ENCODE results near the gene GALNS.

Gene GALNS

DNA sequence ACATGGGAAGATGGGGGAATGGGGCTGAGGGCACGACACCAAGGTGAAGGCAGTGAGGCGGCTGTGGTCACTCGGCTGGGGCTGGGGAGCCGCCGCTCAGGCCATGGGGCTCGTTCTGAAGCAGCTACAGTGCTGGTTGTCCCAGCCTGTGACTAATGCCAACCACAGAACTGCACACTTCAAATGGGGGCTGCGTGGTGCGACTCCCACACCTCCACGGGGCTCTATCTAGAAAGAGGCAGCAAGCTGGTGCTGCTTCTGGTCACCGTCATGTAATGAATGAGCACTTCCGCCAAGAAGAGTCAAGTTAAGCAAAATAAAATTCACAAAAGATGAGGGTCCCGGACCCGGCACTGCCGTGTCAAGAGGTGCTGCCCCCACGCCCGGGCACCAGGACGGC lies 20.0 kb downstream of the GALNS start:
- no peak for DNase-seq (ENCODE audit: low read depth)
- no peak for TF ChIP-seq CTCF (IDR thresholded peaks at IDR 0.05; ENCODE audit: low read length, missing control alignments)
- no peak overlapping the region for H3K4me3 ChIP-seq (replicated peaks; ENCODE audit: low read depth, low read length)

DNA sequence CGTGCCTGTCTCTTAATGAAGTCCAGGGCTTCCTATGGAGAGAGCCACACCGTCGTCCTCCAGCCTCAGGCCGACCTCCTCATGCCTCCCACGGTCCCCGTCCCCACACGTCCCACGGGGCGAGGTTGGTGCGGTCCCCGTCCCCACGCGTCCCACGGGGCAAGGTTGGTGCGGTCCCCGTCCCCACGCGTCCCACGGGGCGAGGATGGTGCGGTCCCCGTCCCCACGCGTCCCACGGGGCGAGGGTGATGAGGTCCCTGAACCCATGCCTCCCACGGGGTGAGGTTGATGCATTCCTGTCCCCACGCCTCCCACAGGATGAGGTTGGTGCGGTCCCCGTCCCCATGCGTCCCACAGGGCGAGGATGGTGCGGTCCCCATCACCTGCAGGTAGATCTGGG lies 20.9 kb downstream of the GALNS start:
- H3K4me3 ChIP-seq (replicated peaks; ENCODE audit: low read depth, low read length) = no peak overlapping the region
- DNase-seq (ENCODE audit: low read depth) = no peak
- no peak for TF ChIP-seq CTCF (IDR thresholded peaks at IDR 0.05; ENCODE audit: low read length, missing control alignments)

DNA sequence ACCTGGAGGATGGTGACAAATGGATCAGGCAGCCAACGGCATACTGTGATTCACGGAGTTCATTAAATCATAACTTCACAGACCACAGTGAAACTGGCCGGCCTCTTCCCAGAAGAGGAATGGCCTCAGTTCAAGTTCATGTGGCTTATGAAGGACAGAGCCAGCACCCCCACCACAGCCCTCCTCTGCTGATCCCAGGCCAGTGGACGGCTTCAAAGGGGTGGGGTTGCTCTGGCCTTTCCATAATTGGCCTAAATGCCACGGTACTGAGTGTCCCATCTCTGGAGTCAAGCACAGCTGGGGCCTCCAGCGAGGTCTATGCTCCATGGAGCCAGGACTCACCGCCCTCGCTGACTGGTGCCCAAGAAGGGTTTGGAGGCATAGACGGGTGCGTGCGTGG lies 21.4 kb downstream of the GALNS start:
- H3K4me3 ChIP-seq (replicated peaks; ENCODE audit: low read depth, low read length) = no peak overlapping the region
- no peak for DNase-seq (ENCODE audit: low read depth)
- TF ChIP-seq CTCF (IDR thresholded peaks at IDR 0.05; ENCODE audit: low read length, missing control alignments) = no peak

GRCh38 chr16:88834670-88835069 lies 22.1 kb downstream of the GALNS start:
- H3K4me3 ChIP-seq (replicated peaks; ENCODE audit: low read depth, low read length) = no peak overlapping the region

GRCh38 chr16:88833086-88833485 lies 23.7 kb downstream of the GALNS start:
- no peak overlapping the region for H3K4me3 ChIP-seq (replicated peaks; ENCODE audit: low read depth, low read length)
- TF ChIP-seq CTCF (IDR thresholded peaks at IDR 0.05; ENCODE audit: low read length, missing control alignments) = no peak
- no peak for DNase-seq (ENCODE audit: low read depth)

More at GRCh38 chr16:88834670-88835069, 22.1 kb downstream of the GALNS start:
- no peak for DNase-seq (ENCODE audit: low read depth)
- TF ChIP-seq CTCF (IDR thresholded peaks at IDR 0.05; ENCODE audit: low read length, missing control alignments) = no peak

DNA sequence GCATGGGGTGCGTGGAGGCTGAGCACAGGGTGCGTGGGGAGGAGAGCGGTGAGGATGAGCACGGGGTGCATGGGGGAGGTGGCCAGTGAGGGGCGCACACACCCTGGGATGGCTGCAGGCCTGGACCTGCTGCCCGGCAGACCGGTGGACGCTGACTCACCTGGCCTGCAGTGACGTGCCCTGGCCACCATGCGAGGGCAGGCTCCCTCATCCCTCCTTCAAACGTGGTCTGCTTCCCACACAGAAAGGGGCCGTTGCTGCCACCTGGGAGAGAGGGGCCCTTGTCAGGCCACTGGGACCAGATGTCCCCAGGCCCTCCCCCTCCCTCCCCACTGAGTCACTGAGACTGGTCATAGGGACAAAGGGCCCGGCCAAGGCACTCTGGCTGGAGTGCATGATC lies 24.9 kb downstream of the GALNS start:
- DNase-seq (ENCODE audit: low read depth) = no peak
- TF ChIP-seq CTCF (IDR thresholded peaks at IDR 0.05; ENCODE audit: low read length, missing control alignments) = no peak
- no peak overlapping the region for H3K4me3 ChIP-seq (replicated peaks; ENCODE audit: low read depth, low read length)

GRCh38 chr16:88830783-88831182 lies 26.0 kb downstream of the GALNS start:
- no peak overlapping the region for H3K4me3 ChIP-seq (replicated peaks; ENCODE audit: low read depth, low read length)
- DNase-seq (ENCODE audit: low read depth) = no peak
- TF ChIP-seq CTCF (IDR thresholded peaks at IDR 0.05; ENCODE audit: low read length, missing control alignments) = no peak

Data from fibroblast of pulmonary artery (primary cell).